ENCODE measurements around the gene DEFB131A.
"Not testable (repeated sequence)": the region's sequence is repeated elsewhere in the genome, so short reads cannot be mapped to it uniquely, and the experiment has no call there.

DNA sequence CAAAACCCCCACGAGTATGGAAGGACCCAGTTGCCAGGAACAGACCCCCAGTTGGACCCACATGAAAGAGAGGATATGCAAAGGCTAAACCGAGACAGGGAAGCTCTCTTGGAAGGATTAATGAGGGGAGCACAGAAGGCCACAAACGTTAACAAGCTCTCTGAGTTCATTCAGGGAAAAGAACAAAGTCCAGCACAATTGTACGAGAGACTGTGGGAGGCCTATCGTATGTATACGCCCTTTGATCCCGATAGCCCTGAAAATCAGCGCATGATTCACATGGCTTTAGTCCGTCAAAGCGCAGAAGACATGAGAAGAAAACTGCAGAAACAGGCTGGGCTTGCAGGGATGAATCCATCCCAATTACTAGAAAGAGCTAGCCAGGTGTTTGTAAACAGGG is 8.0 kb downstream of the DEFB131A start:
- TF ChIP-seq, protein P1, sequence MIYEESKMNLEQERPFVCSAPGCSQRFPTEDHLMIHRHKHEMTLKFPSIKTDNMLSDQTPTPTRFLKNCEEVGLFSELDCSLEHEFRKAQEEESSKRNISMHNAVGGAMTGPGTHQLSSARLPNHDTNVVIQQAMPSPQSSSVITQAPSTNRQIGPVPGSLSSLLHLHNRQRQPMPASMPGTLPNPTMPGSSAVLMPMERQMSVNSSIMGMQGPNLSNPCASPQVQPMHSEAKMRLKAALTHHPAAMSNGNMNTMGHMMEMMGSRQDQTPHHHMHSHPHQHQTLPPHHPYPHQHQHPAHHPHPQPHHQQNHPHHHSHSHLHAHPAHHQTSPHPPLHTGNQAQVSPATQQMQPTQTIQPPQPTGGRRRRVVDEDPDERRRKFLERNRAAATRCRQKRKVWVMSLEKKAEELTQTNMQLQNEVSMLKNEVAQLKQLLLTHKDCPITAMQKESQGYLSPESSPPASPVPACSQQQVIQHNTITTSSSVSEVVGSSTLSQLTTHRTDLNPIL (CRISPR knock-in tag; IDR thresholded peaks at IDR 0.05; ENCODE audit: low read depth), result not testable (repeated sequence)
- not testable (repeated sequence) for TF ChIP-seq ZNF70, GLIS3, ZFP3, ISL1, ESRRG, ZFP30, ZNF8, RARB, OSR1, SNAI2 (CRISPR knock-in tag; IDR thresholded peaks at IDR 0.05)
- TF ChIP-seq, protein P2, sequence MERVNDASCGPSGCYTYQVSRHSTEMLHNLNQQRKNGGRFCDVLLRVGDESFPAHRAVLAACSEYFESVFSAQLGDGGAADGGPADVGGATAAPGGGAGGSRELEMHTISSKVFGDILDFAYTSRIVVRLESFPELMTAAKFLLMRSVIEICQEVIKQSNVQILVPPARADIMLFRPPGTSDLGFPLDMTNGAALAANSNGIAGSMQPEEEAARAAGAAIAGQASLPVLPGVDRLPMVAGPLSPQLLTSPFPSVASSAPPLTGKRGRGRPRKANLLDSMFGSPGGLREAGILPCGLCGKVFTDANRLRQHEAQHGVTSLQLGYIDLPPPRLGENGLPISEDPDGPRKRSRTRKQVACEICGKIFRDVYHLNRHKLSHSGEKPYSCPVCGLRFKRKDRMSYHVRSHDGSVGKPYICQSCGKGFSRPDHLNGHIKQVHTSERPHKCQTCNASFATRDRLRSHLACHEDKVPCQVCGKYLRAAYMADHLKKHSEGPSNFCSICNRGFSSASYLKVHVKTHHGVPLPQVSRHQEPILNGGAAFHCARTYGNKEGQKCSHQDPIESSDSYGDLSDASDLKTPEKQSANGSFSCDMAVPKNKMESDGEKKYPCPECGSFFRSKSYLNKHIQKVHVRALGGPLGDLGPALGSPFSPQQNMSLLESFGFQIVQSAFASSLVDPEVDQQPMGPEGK (CRISPR knock-in tag; IDR thresholded peaks at IDR 0.05; ENCODE audit: borderline replicate concordance), result not testable (repeated sequence)
- TF ChIP-seq, protein P3, sequence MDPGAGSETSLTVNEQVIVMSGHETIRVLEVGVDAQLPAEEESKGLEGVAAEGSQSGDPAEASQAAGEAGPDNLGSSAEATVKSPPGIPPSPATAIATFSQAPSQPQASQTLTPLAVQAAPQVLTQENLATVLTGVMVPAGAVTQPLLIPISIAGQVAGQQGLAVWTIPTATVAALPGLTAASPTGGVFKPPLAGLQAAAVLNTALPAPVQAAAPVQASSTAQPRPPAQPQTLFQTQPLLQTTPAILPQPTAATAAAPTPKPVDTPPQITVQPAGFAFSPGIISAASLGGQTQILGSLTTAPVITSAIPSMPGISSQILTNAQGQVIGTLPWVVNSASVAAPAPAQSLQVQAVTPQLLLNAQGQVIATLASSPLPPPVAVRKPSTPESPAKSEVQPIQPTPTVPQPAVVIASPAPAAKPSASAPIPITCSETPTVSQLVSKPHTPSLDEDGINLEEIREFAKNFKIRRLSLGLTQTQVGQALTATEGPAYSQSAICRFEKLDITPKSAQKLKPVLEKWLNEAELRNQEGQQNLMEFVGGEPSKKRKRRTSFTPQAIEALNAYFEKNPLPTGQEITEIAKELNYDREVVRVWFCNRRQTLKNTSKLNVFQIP (CRISPR knock-in tag; IDR thresholded peaks at IDR 0.05; ENCODE audit: borderline replicate concordance, low read depth), result not testable (repeated sequence)
- TF ChIP-seq, protein P4, sequence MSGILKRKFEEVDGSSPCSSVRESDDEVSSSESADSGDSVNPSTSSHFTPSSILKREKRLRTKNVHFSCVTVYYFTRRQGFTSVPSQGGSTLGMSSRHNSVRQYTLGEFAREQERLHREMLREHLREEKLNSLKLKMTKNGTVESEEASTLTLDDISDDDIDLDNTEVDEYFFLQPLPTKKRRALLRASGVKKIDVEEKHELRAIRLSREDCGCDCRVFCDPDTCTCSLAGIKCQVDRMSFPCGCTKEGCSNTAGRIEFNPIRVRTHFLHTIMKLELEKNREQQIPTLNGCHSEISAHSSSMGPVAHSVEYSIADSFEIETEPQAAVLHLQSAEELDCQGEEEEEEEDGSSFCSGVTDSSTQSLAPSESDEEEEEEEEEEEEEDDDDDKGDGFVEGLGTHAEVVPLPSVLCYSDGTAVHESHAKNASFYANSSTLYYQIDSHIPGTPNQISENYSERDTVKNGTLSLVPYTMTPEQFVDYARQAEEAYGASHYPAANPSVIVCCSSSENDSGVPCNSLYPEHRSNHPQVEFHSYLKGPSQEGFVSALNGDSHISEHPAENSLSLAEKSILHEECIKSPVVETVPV (CRISPR knock-in tag; IDR thresholded peaks at IDR 0.05), result not testable (repeated sequence)

All from SK-N-SH treated with all-trans-retinoic acid at 6 μM for 48 hours (cell line).